NT2/D1 (cell line): ENCODE measurements around the gene STXBP2.

ENCODE experiments used
- YY1 ChIP-seq: IDR thresholded peaks from 2 replicates; pipeline ENCODE4 v1.6.1; 2011; ENCODE audit not compliant: insufficient read length, insufficient read depth
- ZNF274 ChIP-seq: IDR thresholded peaks from 2 replicates; pipeline ENCODE4 v1.6.1; 2011; ENCODE audit warnings: mild to moderate bottlenecking, low read depth, low read length

- no peak for TF ChIP-seq YY1
- TF ChIP-seq ZNF274: no peak
Measured at GRCh38 chr19:7682175-7682855, 45.4 kb downstream of the STXBP2 start.
